Measurements from ENCODE around the gene SEMA4B.
"Not testable (repeated sequence)": the region's sequence is repeated elsewhere in the genome, so short reads cannot be mapped to it uniquely, and the experiment has no call there.

The SEMA4B gene

GRCh38 chr15:90201130-90201943, at the start of gene SEMA4B:
SEMA4B (plus strand) TSS chr15:90201330; CDS start chr15:90201579, 249 bp downstream.
- DNase-seq (ENCODE audit: low read depth), result peak; percentile 37

- DNase-seq (ENCODE audit: low read depth), result no peak
Measured at GRCh38 chr15:90151989-90152645, 49.0 kb upstream of the SEMA4B start.

- DNase-seq (ENCODE audit: low read depth), result no peak
Measured at GRCh38 chr15:90153658-90154057, 47.5 kb upstream of the SEMA4B start.

- DNase-seq (ENCODE audit: low read depth), result no peak
Measured at GRCh38 chr15:90154246-90154645, 46.9 kb upstream of the SEMA4B start.

GRCh38 chr15:90154861-90155626, 46.1 kb upstream of the SEMA4B start:
- no peak for DNase-seq (ENCODE audit: low read depth)

GRCh38 chr15:90159213-90159612, 41.9 kb upstream of the SEMA4B start:
- no peak for DNase-seq (ENCODE audit: low read depth)

- DNase-seq (ENCODE audit: low read depth), result no peak
Measured at GRCh38 chr15:90160781-90161727, 40.1 kb upstream of the SEMA4B start.

GRCh38 chr15:90161950-90162361, 39.2 kb upstream of the SEMA4B start:
- no peak for DNase-seq (ENCODE audit: low read depth)

GRCh38 chr15:90162956-90163355, 38.2 kb upstream of the SEMA4B start:
- no peak for DNase-seq (ENCODE audit: low read depth)

GRCh38 chr15:90164239-90164638, 36.9 kb upstream of the SEMA4B start:
- not testable (repeated sequence) for DNase-seq (ENCODE audit: low read depth)

- no peak for DNase-seq (ENCODE audit: low read depth)
Measured at GRCh38 chr15:90165157-90165556, 36.0 kb upstream of the SEMA4B start.

GRCh38 chr15:90165659-90166489, 35.3 kb upstream of the SEMA4B start:
- no peak for DNase-seq (ENCODE audit: low read depth)

- no peak for DNase-seq (ENCODE audit: low read depth)
Measured at GRCh38 chr15:90167121-90167520, 34.0 kb upstream of the SEMA4B start.

- DNase-seq (ENCODE audit: low read depth), result no peak
Measured at GRCh38 chr15:90171623-90172022, 29.5 kb upstream of the SEMA4B start.

- no peak for DNase-seq (ENCODE audit: low read depth)
Measured at GRCh38 chr15:90173372-90173771, 27.8 kb upstream of the SEMA4B start.

- DNase-seq (ENCODE audit: low read depth), result no peak
Measured at GRCh38 chr15:90174140-90174875, 26.8 kb upstream of the SEMA4B start.

- DNase-seq (ENCODE audit: low read depth), result no peak
Measured at GRCh38 chr15:90177012-90177411, 24.1 kb upstream of the SEMA4B start.

- DNase-seq (ENCODE audit: low read depth), result no peak
Measured at GRCh38 chr15:90178468-90179435, 22.4 kb upstream of the SEMA4B start.

GRCh38 chr15:90181776-90182175, 19.4 kb upstream of the SEMA4B start:
- DNase-seq (ENCODE audit: low read depth), result no peak

Data from stimulated activated CD8-positive, alpha-beta memory T cell treated with anti-CD3 and anti-CD28 coated beads, Interleukin-15, amount 100 ng/mL, for 1 hour (primary cell).